ENCODE measurements around the gene HACE1.
"Not testable (repeated sequence)": the region's sequence is repeated elsewhere in the genome, so short reads cannot be mapped to it uniquely, and the experiment has no call there.

Gene HACE1

GRCh38 chr6:104859225-104860146 is at the start of gene HACE1:
TSS of gene HACE1 (minus strand) at chr6:104859919. CDS start at chr6:104859642, 277 bp downstream.
- peak; percentile 99 for ATAC-seq (ENCODE audit: low read depth)
- Histone ChIP-seq H3K4me1 (ENCODE audit: insufficient read depth, poor library complexity, severe bottlenecking) (peaks cover 10% of the 10 kb centered on the region), H3K27me3 (ENCODE audit: insufficient read depth, poor library complexity, severe bottlenecking) (no peaks in the 10 kb centered on the region), H3K27ac (ENCODE audit: poor library complexity, severe bottlenecking) (peak within 1 kb of the TSS; percentile 8), H3K4me3 (ENCODE audit: severe bottlenecking) (peak within 1 kb of the TSS; percentile 97), H3K36me3 (ENCODE audit: low read depth) (no peaks in the 10 kb centered on the region), H3K9me3 (ENCODE audit: severe bottlenecking) (no peaks in the 10 kb centered on the region)
- peak; percentile 81 for DNase-seq (ENCODE audit: low spot score)
- TF ChIP-seq CTCF (IDR thresholded peaks at IDR 0.05; ENCODE audit: poor library complexity, severe bottlenecking) = no peak

GRCh38 chr6:104908888-104909525 is 49.3 kb upstream of the HACE1 start:
- Histone ChIP-seq H3K27me3 (ENCODE audit: insufficient read depth, poor library complexity, severe bottlenecking) (no peaks in the 10 kb centered on the region), H3K27ac (ENCODE audit: poor library complexity, severe bottlenecking) (no peak overlapping the region), H3K4me1 (ENCODE audit: insufficient read depth, poor library complexity, severe bottlenecking) (no peaks in the 10 kb centered on the region), H3K36me3 (ENCODE audit: low read depth) (no peaks in the 10 kb centered on the region), H3K4me3 (ENCODE audit: severe bottlenecking) (no peak overlapping the region), H3K9me3 (ENCODE audit: severe bottlenecking) (no peaks in the 10 kb centered on the region)
- 0 out of 3 replicates have a peak, but pooled peaks have one; percentile 19 for ATAC-seq (ENCODE audit: low read depth)
- DNase-seq (ENCODE audit: low spot score) = no peak
- TF ChIP-seq CTCF (IDR thresholded peaks at IDR 0.05; ENCODE audit: poor library complexity, severe bottlenecking) = no peak

- H3K27ac ChIP-seq (ENCODE audit: poor library complexity, severe bottlenecking) = no peak overlapping the region
- no peak overlapping the region for H3K4me3 ChIP-seq (ENCODE audit: severe bottlenecking)
- ATAC-seq (ENCODE audit: low read depth) = peak; percentile 79
- no peaks in the 10 kb centered on the region for H3K27me3 ChIP-seq (ENCODE audit: insufficient read depth, poor library complexity, severe bottlenecking)
- H3K36me3 ChIP-seq (ENCODE audit: low read depth) = no peaks in the 10 kb centered on the region
- no peak for TF ChIP-seq CTCF (IDR thresholded peaks at IDR 0.05; ENCODE audit: poor library complexity, severe bottlenecking)
- H3K9me3 ChIP-seq (ENCODE audit: severe bottlenecking) = no peaks in the 10 kb centered on the region
- H3K4me1 ChIP-seq (ENCODE audit: insufficient read depth, poor library complexity, severe bottlenecking) = no peaks in the 10 kb centered on the region
- no peak for DNase-seq (ENCODE audit: low spot score)
Measured at GRCh38 chr6:104908031-104908887, 48.5 kb upstream of the HACE1 start.

- not testable (repeated sequence) for H3K4me1 ChIP-seq (ENCODE audit: insufficient read depth, poor library complexity, severe bottlenecking); H3K27me3 ChIP-seq (ENCODE audit: insufficient read depth, poor library complexity, severe bottlenecking); H3K9me3 ChIP-seq (ENCODE audit: severe bottlenecking); H3K4me3 ChIP-seq (ENCODE audit: severe bottlenecking); H3K36me3 ChIP-seq (ENCODE audit: low read depth); H3K27ac ChIP-seq (ENCODE audit: poor library complexity, severe bottlenecking); ATAC-seq (ENCODE audit: low read depth); DNase-seq (ENCODE audit: low spot score)
Measured at GRCh38 chr6:104898893-104899292, 39.2 kb upstream of the HACE1 start.

GRCh38 chr6:104896914-104897313 is 37.2 kb upstream of the HACE1 start:
- no peak for ATAC-seq (ENCODE audit: low read depth)
- H3K36me3 ChIP-seq (ENCODE audit: low read depth) = no peaks in the 10 kb centered on the region
- H3K27me3 ChIP-seq (ENCODE audit: insufficient read depth, poor library complexity, severe bottlenecking) = no peaks in the 10 kb centered on the region
- no peaks in the 10 kb centered on the region for H3K4me1 ChIP-seq (ENCODE audit: insufficient read depth, poor library complexity, severe bottlenecking)
- no peaks in the 10 kb centered on the region for H3K9me3 ChIP-seq (ENCODE audit: severe bottlenecking)
- TF ChIP-seq CTCF (IDR thresholded peaks at IDR 0.05; ENCODE audit: poor library complexity, severe bottlenecking) = peak; percentile 71
- no peak overlapping the region for H3K27ac ChIP-seq (ENCODE audit: poor library complexity, severe bottlenecking)
- H3K4me3 ChIP-seq (ENCODE audit: severe bottlenecking) = no peak overlapping the region
- DNase-seq (ENCODE audit: low spot score) = no peak

Measured in RWPE2 (cell line).